T-helper 1 cell treated with Interleukin-12 subunit alpha and Interleukin-12 subunit beta and Interleukin-4 antibody, amounts not matched to agents 30 μg/mL and 1 μg/mL, for 36 hours (primary cell): Measurements from ENCODE around the gene CASP6.
"Not testable (repeated sequence)": the region's sequence is repeated elsewhere in the genome, so short reads cannot be mapped to it uniquely, and the experiment has no call there.

Experiments
- H3K27ac Mint-ChIP-seq: one replicate; pipeline ENCODE4 v1.8.0; 2021; ENCODE audit warnings: mild to moderate bottlenecking, mixed read lengths
- H3K27me3 Mint-ChIP-seq: one replicate; pipeline ENCODE4 v1.8.0; 2021; ENCODE audit warnings: low read depth, mixed read lengths
- H3K36me3 Mint-ChIP-seq: one replicate; pipeline ENCODE4 v1.8.0; 2021; ENCODE audit warnings: low read depth, mixed read lengths
- H3K4me1 Mint-ChIP-seq: one replicate; pipeline ENCODE4 v1.8.0; 2021; ENCODE audit warnings: low read depth, mixed read lengths
- H3K4me3 Mint-ChIP-seq: one replicate; pipeline ENCODE4 v1.8.0; 2021; ENCODE audit warnings: mild to moderate bottlenecking, moderate library complexity, mixed read lengths
- H3K9me3 Mint-ChIP-seq: one replicate; pipeline ENCODE4 v1.8.0; 2021; ENCODE audit warnings: mixed read lengths

The CASP6 gene

GRCh38 chr4:109699553-109700225 is 3.6 kb downstream of the CASP6 start:
- Mint-ChIP-seq H3K27ac (no peak overlapping the region), H3K27me3 (no peaks in the 10 kb centered on the region), H3K9me3 (no peaks in the 10 kb centered on the region), H3K4me1 (peaks cover 37% of the 10 kb centered on the region), H3K4me3 (no peak overlapping the region), H3K36me3 (peaks cover 31% of the 10 kb centered on the region)

- H3K9me3 Mint-ChIP-seq: no peaks in the 10 kb centered on the region
- peak overlapping the region; percentile 24 for H3K27ac Mint-ChIP-seq
- no peaks in the 10 kb centered on the region for H3K27me3 Mint-ChIP-seq
- peaks cover 38% of the 10 kb centered on the region for H3K36me3 Mint-ChIP-seq
- H3K4me1 Mint-ChIP-seq: peaks cover 31% of the 10 kb centered on the region
- H3K4me3 Mint-ChIP-seq: no peak overlapping the region
These were observed 4.6 kb downstream of the CASP6 start for GRCh38 chr4:109698656-109699055.

- Mint-ChIP-seq H3K27ac (peak overlapping the region; percentile 62), H3K36me3 (peaks cover 52% of the 10 kb centered on the region), H3K4me3 (no peak overlapping the region), H3K4me1 (peaks cover 22% of the 10 kb centered on the region), H3K9me3 (no peaks in the 10 kb centered on the region), H3K27me3 (no peaks in the 10 kb centered on the region)
These were observed 11.8 kb downstream of the CASP6 start for GRCh38 chr4:109691411-109691920.

GRCh38 chr4:109690690-109691410 is 12.4 kb downstream of the CASP6 start:
- Mint-ChIP-seq H3K36me3 (peaks cover 49% of the 10 kb centered on the region), H3K27ac (peak overlapping the region; percentile 62), H3K27me3 (no peaks in the 10 kb centered on the region), H3K4me1 (peaks cover 22% of the 10 kb centered on the region), H3K9me3 (no peaks in the 10 kb centered on the region), H3K4me3 (peak overlapping the region; percentile 2)

- Mint-ChIP-seq H3K36me3 (peaks cover 46% of the 10 kb centered on the region), H3K4me1 (peaks cover 24% of the 10 kb centered on the region), H3K27me3 (no peaks in the 10 kb centered on the region), H3K27ac (no peak overlapping the region), H3K9me3 (no peaks in the 10 kb centered on the region), H3K4me3 (no peak overlapping the region)
These were observed 18.5 kb downstream of the CASP6 start for GRCh38 chr4:109684727-109685126.

- Mint-ChIP-seq H3K27ac (no peak overlapping the region), H3K4me1 (peaks cover 24% of the 10 kb centered on the region), H3K9me3 (no peaks in the 10 kb centered on the region), H3K4me3 (no peak overlapping the region), H3K36me3 (peaks cover 43% of the 10 kb centered on the region), H3K27me3 (no peaks in the 10 kb centered on the region)
These were observed 19.5 kb downstream of the CASP6 start for GRCh38 chr4:109683621-109684253.

GRCh38 chr4:109682875-109683274 is 20.4 kb downstream of the CASP6 start:
- Mint-ChIP-seq H3K4me1 (peaks cover 24% of the 10 kb centered on the region), H3K9me3 (no peaks in the 10 kb centered on the region), H3K36me3 (peaks cover 39% of the 10 kb centered on the region), H3K27ac (no peak overlapping the region), H3K4me3 (no peak overlapping the region), H3K27me3 (no peaks in the 10 kb centered on the region)

GRCh38 chr4:109678925-109679324 is 24.3 kb downstream of the CASP6 start:
- not testable (repeated sequence) for H3K27me3 Mint-ChIP-seq, H3K27ac Mint-ChIP-seq, H3K4me3 Mint-ChIP-seq
- Mint-ChIP-seq H3K9me3 (peaks cover 11% of the 10 kb centered on the region), H3K36me3 (peaks cover 38% of the 10 kb centered on the region), H3K4me1 (peaks cover 21% of the 10 kb centered on the region)

GRCh38 chr4:109678472-109678871 is 24.8 kb downstream of the CASP6 start:
- peaks cover 17% of the 10 kb centered on the region for H3K4me1 Mint-ChIP-seq
- not testable (repeated sequence) for H3K4me3 Mint-ChIP-seq, H3K27me3 Mint-ChIP-seq, H3K27ac Mint-ChIP-seq
- peaks cover 38% of the 10 kb centered on the region for H3K36me3 Mint-ChIP-seq
- peaks cover 11% of the 10 kb centered on the region for H3K9me3 Mint-ChIP-seq

- no peak overlapping the region for H3K4me3 Mint-ChIP-seq
- H3K4me1 Mint-ChIP-seq: peaks cover 3% of the 10 kb centered on the region
- peaks cover 11% of the 10 kb centered on the region for H3K9me3 Mint-ChIP-seq
- H3K27ac Mint-ChIP-seq: no peak overlapping the region
- no peaks in the 10 kb centered on the region for H3K27me3 Mint-ChIP-seq
- peaks cover 34% of the 10 kb centered on the region for H3K36me3 Mint-ChIP-seq
These were observed 26.4 kb downstream of the CASP6 start for GRCh38 chr4:109676886-109677285.

GRCh38 chr4:109675843-109676242 is 27.4 kb downstream of the CASP6 start:
- Mint-ChIP-seq H3K36me3 (peaks cover 44% of the 10 kb centered on the region), H3K27ac (no peak overlapping the region), H3K9me3 (peaks cover 20% of the 10 kb centered on the region), H3K4me1 (no peaks in the 10 kb centered on the region), H3K4me3 (no peak overlapping the region), H3K27me3 (no peaks in the 10 kb centered on the region)

- Mint-ChIP-seq H3K36me3 (peaks cover 41% of the 10 kb centered on the region), H3K27ac (no peak overlapping the region), H3K4me1 (no peaks in the 10 kb centered on the region), H3K27me3 (no peaks in the 10 kb centered on the region), H3K9me3 (peaks cover 20% of the 10 kb centered on the region), H3K4me3 (no peak overlapping the region)
These were observed 28.1 kb downstream of the CASP6 start for GRCh38 chr4:109675181-109675580.

GRCh38 chr4:109673303-109673702 is 29.9 kb downstream of the CASP6 start:
- Mint-ChIP-seq H3K27me3 (no peaks in the 10 kb centered on the region), H3K4me3 (no peak overlapping the region), H3K9me3 (peaks cover 20% of the 10 kb centered on the region), H3K4me1 (peaks cover 3% of the 10 kb centered on the region), H3K27ac (no peak overlapping the region), H3K36me3 (peaks cover 47% of the 10 kb centered on the region)

GRCh38 chr4:109672169-109672930 is 30.9 kb downstream of the CASP6 start:
- H3K9me3 Mint-ChIP-seq: peaks cover 20% of the 10 kb centered on the region
- no peak overlapping the region for H3K27ac Mint-ChIP-seq
- peaks cover 3% of the 10 kb centered on the region for H3K4me1 Mint-ChIP-seq
- no peak overlapping the region for H3K4me3 Mint-ChIP-seq
- H3K27me3 Mint-ChIP-seq: no peaks in the 10 kb centered on the region
- H3K36me3 Mint-ChIP-seq: peaks cover 52% of the 10 kb centered on the region
